HepG2 (cell line): ENCODE measurements around the gene ARID3C. TPM values are rescaled to one million over a fixed set of nuclear protein-coding genes. Genes with fewer than 3 reads are reported as not detected.

Experiments
- ATF6 ChIP-seq: sonication (generic); formaldehyde crosslinking; conservative IDR thresholded peaks from 2 replicates; pipeline ENCODE4 v1.4.0; 2020; ENCODE audit warnings: missing genetic modification reagents
- BHLHE40 ChIP-seq: IDR thresholded peaks from 2 replicates; pipeline ENCODE4 v1.6.1; 2011; ENCODE audit warnings: low read length, improper control_type of control experiment
- BORCS8-MEF2B ChIP-seq: sonication (generic); formaldehyde crosslinking; IDR thresholded peaks from 2 replicates; pipeline ENCODE4 v1.8.0; 2022; ENCODE audit warnings: mild to moderate bottlenecking, missing genetic modification reagents
- CREB1 ChIP-seq, 2 experiments: fragments of 450-650 bp in 1 of 2; IDR thresholded peaks; 2 replicates each; pipeline ENCODE4 v1.6.1; 2016 to 2017; ENCODE audit warnings: control low read depth in 1 of 2, mild to moderate bottlenecking in 1 of 2, missing compliant biosample characterization in 1 of 2, missing genetic modification characterization in 1 of 2
- CREM ChIP-seq, 2 experiments: sonication (generic) in 1 of 2; formaldehyde crosslinking in 1 of 2; IDR thresholded peaks; 2 replicates each; pipeline versions ENCODE4 v1.4.0 to v1.6.1; 2016 to 2020; ENCODE audit warnings: antibody characterized with exemption in 1 of 2, mild to moderate bottlenecking in 1 of 2, missing genetic modification reagents in 1 of 2
- CSRNP2 ChIP-seq: sonication (generic); formaldehyde crosslinking; conservative IDR thresholded peaks from 2 replicates; pipeline ENCODE4 v1.8.0; 2022; ENCODE audit warnings: low read depth, missing genetic modification reagents
- HOXA7 ChIP-seq: sonication (generic); formaldehyde crosslinking; IDR thresholded peaks from 2 replicates; pipeline ENCODE4 v1.8.1; 2022; ENCODE audit warnings: mild to moderate bottlenecking, missing genetic modification reagents, moderate library complexity
- ISX ChIP-seq: sonication (generic); formaldehyde crosslinking; conservative IDR thresholded peaks from 2 replicates; pipeline ENCODE4 v1.5.0; 2020; ENCODE audit warnings: missing genetic modification reagents
- MLX ChIP-seq: IDR thresholded peaks from 2 replicates; pipeline ENCODE4 v1.6.1; 2016
- PBX3 ChIP-seq: sonication (generic); formaldehyde crosslinking; IDR thresholded peaks from 2 replicates; pipeline ENCODE4 v1.8.1; 2023; ENCODE audit warnings: missing genetic modification reagents, inconsistent platforms, borderline replicate concordance
- POLR2G ChIP-seq: fragments of 200-400 bp; formaldehyde crosslinking; IDR thresholded peaks from 2 replicates; pipeline ENCODE4 v1.6.1; 2018; ENCODE audit warnings: mild to moderate bottlenecking, low read depth, low read length, moderate library complexity
- ZBTB25 ChIP-seq: IDR thresholded peaks from 2 replicates; pipeline ENCODE4 v1.6.1; 2018; ENCODE audit warnings: missing genetic modification reagents
- ZNF468 ChIP-seq: sonication (generic); formaldehyde crosslinking; IDR thresholded peaks from 2 replicates; pipeline ENCODE4 v1.8.0; 2022; ENCODE audit warnings: mild to moderate bottlenecking, moderate library complexity, missing genetic modification reagents
- ZSCAN12 ChIP-seq: sonication (generic); formaldehyde crosslinking; IDR thresholded peaks from 2 replicates; pipeline ENCODE4 v1.9.0; 2021; ENCODE audit warnings: mild to moderate bottlenecking, missing genetic modification reagents
- polyA plus RNA-seq, 8 experiments: library from polyadenylated mRNA; depleted of rRNA in 3 of 8; stranded (reverse) in 7 of 8; unstranded in 1 of 8; fragments of >200 nt; fragmentation: Illumina TruSeq in 4 of 8; extraction: Trizol in 4 of 8; gene quantifications; 2 replicates each; pipeline versions ENCODE4 v1.2.1 to v1.2.3, GENCODE V29; 2011 to 2016; ENCODE audit warnings: low read depth in 4 of 8, missing spikeins in 1 of 8, mixed read lengths in 1 of 8; ENCODE audit not compliant: insufficient read depth in 1 of 8
- total RNA-seq, 5 experiments: library from RNA; depleted of rRNA; stranded (reverse); fragments of >200 nt; fragmentation: Illumina TruSeq; extraction: Trizol; gene quantifications; 2 replicates each; pipeline ENCODE4 v1.2.3, GENCODE V29; 2016; ENCODE audit warnings: low read depth in 1 of 5
- TF ChIP-seq, protein P1 (sequence below): sonication (generic); formaldehyde crosslinking; IDR thresholded peaks from 2 replicates; pipeline ENCODE4 v1.4.0; 2020; ENCODE audit warnings: mild to moderate bottlenecking, missing genetic modification reagents
- TF ChIP-seq, protein P2 (sequence below): sonication (generic); formaldehyde crosslinking; IDR thresholded peaks from 2 replicates; pipeline ENCODE4 v1.8.1; 2023; ENCODE audit warnings: mild to moderate bottlenecking, missing genetic modification reagents, borderline replicate concordance
- TF ChIP-seq, protein P3 (sequence below): sonication (generic); formaldehyde crosslinking; IDR thresholded peaks from 2 replicates; pipeline ENCODE4 v1.5.0; 2020; ENCODE audit warnings: mild to moderate bottlenecking, missing genetic modification reagents

The ARID3C gene
- total and polyA plus RNA-seq, 2 of the 13 experiments (the other 11 are each of a cell fraction or from before 2014, with no cell fraction given), result not detected

GRCh38 chr9:34665381-34666250 is 36.8 kb upstream of the ARID3C start (continued):
- TF ChIP-seq ZSCAN12 (CRISPR knock-in tag) (no peak), ZNF468 (no peak), MLX (CRISPR knock-in tag) (no peak), CREM (IDR thresholded peaks at IDR 0.05) (peak; percentile 68), CREM (CRISPR knock-in tag; IDR thresholded peaks at IDR 0.05) (no peak), CSRNP2 (CRISPR knock-in tag) (no peak), BORCS8-MEF2B (CRISPR knock-in tag) (no peak), POLR2G (peak; percentile 60), ISX (CRISPR knock-in tag) (no peak), CREB1 (IDR thresholded peaks at IDR 0.05) (peak; percentile 92), CREB1 (CRISPR knock-in tag; IDR thresholded peaks at IDR 0.05) (peak; percentile 77), ZBTB25 (no peak), BHLHE40 (no peak), ATF6 (CRISPR knock-in tag) (no peak), PBX3 (CRISPR knock-in tag) (no peak), HOXA7 (CRISPR knock-in tag) (no peak)
- TF ChIP-seq, protein P1, sequence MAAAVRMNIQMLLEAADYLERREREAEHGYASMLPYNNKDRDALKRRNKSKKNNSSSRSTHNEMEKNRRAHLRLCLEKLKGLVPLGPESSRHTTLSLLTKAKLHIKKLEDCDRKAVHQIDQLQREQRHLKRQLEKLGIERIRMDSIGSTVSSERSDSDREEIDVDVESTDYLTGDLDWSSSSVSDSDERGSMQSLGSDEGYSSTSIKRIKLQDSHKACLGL (CRISPR knock-in tag), result no peak
- TF ChIP-seq, protein P2, sequence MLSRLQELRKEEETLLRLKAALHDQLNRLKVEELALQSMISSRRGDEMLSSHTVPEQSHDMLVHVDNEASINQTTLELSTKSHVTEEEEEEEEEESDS (CRISPR knock-in tag), result no peak
- TF ChIP-seq, protein P3, sequence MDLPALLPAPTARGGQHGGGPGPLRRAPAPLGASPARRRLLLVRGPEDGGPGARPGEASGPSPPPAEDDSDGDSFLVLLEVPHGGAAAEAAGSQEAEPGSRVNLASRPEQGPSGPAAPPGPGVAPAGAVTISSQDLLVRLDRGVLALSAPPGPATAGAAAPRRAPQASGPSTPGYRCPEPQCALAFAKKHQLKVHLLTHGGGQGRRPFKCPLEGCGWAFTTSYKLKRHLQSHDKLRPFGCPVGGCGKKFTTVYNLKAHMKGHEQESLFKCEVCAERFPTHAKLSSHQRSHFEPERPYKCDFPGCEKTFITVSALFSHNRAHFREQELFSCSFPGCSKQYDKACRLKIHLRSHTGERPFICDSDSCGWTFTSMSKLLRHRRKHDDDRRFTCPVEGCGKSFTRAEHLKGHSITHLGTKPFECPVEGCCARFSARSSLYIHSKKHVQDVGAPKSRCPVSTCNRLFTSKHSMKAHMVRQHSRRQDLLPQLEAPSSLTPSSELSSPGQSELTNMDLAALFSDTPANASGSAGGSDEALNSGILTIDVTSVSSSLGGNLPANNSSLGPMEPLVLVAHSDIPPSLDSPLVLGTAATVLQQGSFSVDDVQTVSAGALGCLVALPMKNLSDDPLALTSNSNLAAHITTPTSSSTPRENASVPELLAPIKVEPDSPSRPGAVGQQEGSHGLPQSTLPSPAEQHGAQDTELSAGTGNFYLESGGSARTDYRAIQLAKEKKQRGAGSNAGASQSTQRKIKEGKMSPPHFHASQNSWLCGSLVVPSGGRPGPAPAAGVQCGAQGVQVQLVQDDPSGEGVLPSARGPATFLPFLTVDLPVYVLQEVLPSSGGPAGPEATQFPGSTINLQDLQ (CRISPR knock-in tag), result no peak
